Mucosa of stomach (tissue), 1 donor: ENCODE results near the gene KLHDC7B.

ENCODE experiments used
- H3K27me3 ChIP-seq: one replicate; pipeline ENCODE4 v1.7.0; 2013; ENCODE audit warnings: mild to moderate bottlenecking, low read length; ENCODE audit not compliant: control insufficient read depth, insufficient read depth
- H3K36me3 ChIP-seq: one replicate; pipeline ENCODE4 v1.7.0; 2013; ENCODE audit warnings: low read length; ENCODE audit not compliant: control insufficient read depth, insufficient read depth
- H3K4me1 ChIP-seq: one replicate; pipeline ENCODE4 v1.7.0; 2013; ENCODE audit warnings: mild to moderate bottlenecking, low read length; ENCODE audit not compliant: control insufficient read depth, insufficient read depth
- H3K4me3 ChIP-seq: one replicate; pipeline ENCODE4 v1.7.0; 2013; ENCODE audit warnings: low read length
- H3K9ac ChIP-seq: one replicate; pipeline ENCODE4 v1.7.0; 2013; ENCODE audit warnings: mild to moderate bottlenecking, low read length, moderate library complexity
- H3K9me3 ChIP-seq: one replicate; pipeline ENCODE4 v1.7.0; 2013; ENCODE audit warnings: mild to moderate bottlenecking, low read length, moderate library complexity; ENCODE audit not compliant: control insufficient read depth
- donor health status: Pancreatic carcinoma.

Gene KLHDC7B

DNA sequence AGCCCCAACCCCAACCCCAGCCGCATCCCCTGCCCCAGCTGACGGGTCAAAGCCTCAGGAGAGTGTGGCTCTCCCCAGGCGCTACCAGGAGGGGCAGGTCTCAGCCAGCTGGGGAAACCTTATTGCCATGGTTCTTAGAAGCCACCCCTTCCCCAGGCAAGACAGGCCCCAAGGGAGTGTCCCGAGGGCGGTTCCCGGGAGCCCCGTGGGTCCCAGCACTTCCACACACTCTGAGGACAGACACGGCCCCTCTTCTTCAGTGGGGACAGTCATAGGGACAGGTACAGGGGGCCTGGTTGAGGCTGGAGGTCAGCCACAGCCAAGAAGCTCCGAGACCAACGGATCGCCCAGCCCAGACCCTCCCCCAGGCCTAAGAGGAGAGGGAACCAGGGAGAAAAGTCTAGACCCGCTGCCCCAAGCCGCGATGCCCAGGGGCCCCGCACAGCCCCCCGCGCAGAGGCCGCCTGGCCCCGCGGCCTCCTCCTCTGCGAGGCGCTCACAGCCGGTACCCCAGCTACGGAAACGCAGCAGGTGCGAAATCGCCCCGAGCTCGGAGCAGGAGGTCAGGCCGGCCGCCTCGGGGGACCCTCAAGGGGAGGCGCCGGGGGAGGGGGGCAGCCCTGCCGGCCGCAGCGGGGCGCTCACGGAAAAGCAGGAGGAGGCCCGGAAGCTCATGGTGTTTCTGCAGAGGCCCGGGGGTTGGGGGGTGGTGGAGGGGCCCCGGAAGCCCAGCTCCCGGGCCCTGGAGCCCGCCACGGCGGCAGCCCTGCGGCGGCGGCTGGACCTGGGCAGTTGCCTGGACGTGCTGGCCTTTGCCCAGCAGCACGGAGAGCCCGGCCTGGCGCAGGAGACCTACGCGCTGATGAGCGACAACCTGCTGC lies 2.6 kb downstream of the KLHDC7B start:
- peaks cover 24% of the 10 kb centered on the region for H3K4me1 ChIP-seq
- no peaks in the 10 kb centered on the region for H3K9me3 ChIP-seq
- H3K4me3 ChIP-seq: no peak overlapping the region
- no peaks in the 10 kb centered on the region for H3K36me3 ChIP-seq
- peaks cover 45% of the 10 kb centered on the region for H3K27me3 ChIP-seq
- H3K9ac ChIP-seq: no peak overlapping the region

DNA sequence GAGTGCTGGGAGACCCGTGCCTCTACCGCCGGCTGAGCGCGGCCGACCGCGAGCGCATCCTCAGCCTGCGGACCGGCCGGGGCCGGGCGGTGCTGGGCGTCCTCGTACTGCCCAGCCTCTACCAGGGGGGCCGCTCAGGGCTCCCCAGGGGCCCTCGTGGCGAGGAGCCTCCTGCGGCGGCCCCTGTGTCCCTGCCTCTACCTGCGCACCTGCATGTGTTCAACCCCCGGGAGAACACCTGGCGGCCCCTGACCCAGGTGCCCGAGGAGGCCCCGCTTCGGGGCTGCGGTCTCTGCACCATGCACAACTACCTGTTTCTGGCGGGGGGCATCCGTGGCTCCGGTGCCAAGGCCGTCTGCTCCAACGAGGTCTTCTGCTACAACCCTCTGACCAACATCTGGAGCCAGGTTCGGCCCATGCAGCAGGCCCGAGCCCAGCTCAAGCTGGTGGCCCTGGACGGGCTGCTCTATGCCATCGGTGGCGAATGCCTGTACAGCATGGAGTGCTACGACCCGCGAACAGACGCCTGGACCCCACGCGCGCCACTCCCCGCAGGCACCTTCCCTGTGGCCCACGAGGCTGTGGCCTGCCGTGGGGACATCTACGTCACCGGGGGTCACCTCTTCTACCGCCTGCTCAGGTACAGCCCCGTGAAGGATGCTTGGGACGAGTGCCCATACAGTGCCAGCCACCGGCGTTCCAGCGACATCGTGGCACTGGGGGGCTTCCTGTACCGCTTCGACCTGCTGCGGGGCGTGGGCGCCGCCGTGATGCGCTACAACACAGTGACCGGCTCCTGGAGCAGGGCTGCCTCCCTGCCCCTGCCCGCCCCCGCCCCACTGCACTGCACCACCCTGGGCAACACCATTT lies 3.5 kb downstream of the KLHDC7B start:
- Histone ChIP-seq H3K36me3 (no peaks in the 10 kb centered on the region), H3K9me3 (no peaks in the 10 kb centered on the region), H3K27me3 (peaks cover 45% of the 10 kb centered on the region), H3K4me1 (peaks cover 21% of the 10 kb centered on the region), H3K4me3 (no peak overlapping the region), H3K9ac (no peak overlapping the region)

- peaks cover 9% of the 10 kb centered on the region for H3K4me1 ChIP-seq
- H3K9me3 ChIP-seq: no peaks in the 10 kb centered on the region
- H3K36me3 ChIP-seq: no peaks in the 10 kb centered on the region
- H3K4me3 ChIP-seq: no peak overlapping the region
- H3K9ac ChIP-seq: no peak overlapping the region
- H3K27me3 ChIP-seq: peaks cover 41% of the 10 kb centered on the region
Observed at GRCh38 chr22:50550395-50550794, 4.7 kb downstream of the KLHDC7B start.

DNA sequence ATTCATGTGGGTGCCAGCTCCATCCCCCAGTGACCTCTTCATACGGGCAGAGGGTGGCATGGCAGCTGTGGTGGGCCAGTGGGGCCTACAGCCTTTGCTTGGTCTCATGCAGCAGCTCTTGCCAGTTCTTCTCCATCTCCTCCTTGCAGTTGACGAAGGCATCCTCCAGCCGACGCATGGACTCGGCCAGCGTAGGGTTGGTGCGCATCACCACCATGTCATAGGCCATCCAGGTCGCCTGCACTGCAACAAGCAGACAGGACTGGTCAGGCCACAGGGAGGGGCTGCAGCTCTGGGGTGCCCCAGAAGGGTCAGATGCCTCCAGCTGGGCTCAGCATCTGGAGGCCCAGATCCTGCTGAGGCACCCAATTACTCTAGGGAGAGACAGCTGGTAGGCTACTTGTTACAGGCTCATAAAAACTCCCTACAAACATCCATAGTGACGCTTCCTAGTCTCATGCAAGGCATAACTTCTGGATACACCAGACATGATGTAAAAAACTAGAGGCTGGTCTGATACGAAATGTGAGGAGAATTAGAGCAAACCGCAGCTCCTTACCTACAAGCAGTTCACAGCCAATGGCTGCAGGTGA lies 5.6 kb downstream of the KLHDC7B start:
- Histone ChIP-seq H3K4me1 (peaks cover 9% of the 10 kb centered on the region), H3K27me3 (peaks cover 37% of the 10 kb centered on the region), H3K4me3 (no peak overlapping the region), H3K9me3 (no peaks in the 10 kb centered on the region), H3K9ac (no peak overlapping the region), H3K36me3 (no peaks in the 10 kb centered on the region)

DNA sequence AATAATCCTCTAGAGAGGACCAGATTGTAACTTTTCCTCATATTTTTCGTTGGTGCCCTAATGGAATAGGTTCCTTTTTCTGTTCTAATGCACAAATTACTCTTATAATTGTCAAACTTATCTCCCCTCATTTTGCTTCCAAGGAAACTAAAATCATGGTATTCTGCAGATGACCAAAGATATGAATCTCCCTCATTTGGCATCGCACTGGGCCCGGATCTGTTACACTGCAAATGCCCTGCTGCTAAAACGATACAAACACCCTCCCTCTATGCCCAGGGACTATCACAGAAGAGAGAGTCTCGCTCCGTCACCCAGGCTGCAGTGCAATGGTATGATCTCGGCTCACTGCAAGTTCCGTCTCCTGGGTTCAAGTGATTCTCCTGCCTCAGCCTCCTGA lies 7.6 kb downstream of the KLHDC7B start:
- no peak overlapping the region for H3K4me3 ChIP-seq
- H3K4me1 ChIP-seq: peaks cover 6% of the 10 kb centered on the region
- H3K27me3 ChIP-seq: peaks cover 18% of the 10 kb centered on the region
- no peak overlapping the region for H3K9ac ChIP-seq
- H3K36me3 ChIP-seq: no peaks in the 10 kb centered on the region
- H3K9me3 ChIP-seq: no peaks in the 10 kb centered on the region

- Histone ChIP-seq H3K9ac (no peak overlapping the region), H3K4me1 (no peaks in the 10 kb centered on the region), H3K4me3 (no peak overlapping the region), H3K9me3 (no peaks in the 10 kb centered on the region), H3K36me3 (no peaks in the 10 kb centered on the region), H3K27me3 (peaks cover 2% of the 10 kb centered on the region)
Observed at GRCh38 chr22:50556703-50557102, 11.0 kb downstream of the KLHDC7B start.

DNA sequence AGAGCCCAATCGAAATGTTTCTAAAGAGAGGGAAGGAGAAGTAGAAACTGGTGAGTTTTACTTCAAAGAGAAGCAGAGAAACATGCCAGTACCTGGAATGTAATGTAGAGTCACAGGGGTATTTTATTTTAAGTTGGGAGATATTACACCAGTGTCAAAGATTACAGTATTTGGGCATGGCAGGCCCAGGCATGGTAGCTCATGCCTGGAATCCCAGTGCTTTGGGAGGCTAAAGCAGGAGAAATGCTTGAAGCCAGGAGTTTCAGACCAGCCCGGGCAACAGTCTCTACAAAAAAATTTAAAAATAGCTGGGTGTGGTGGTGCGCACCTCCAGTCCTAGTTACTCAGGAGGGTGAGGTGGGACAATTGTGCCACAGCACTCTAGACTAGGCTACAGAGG lies 14.3 kb downstream of the KLHDC7B start:
- Histone ChIP-seq H3K4me1 (peaks cover 17% of the 10 kb centered on the region), H3K36me3 (no peaks in the 10 kb centered on the region), H3K4me3 (no peak overlapping the region), H3K9me3 (no peaks in the 10 kb centered on the region), H3K9ac (no peak overlapping the region), H3K27me3 (peaks cover 2% of the 10 kb centered on the region)

GRCh38 chr22:50561401-50562358 lies 16.0 kb downstream of the KLHDC7B start:
- Histone ChIP-seq H3K9me3 (no peaks in the 10 kb centered on the region), H3K9ac (no peak overlapping the region), H3K36me3 (no peaks in the 10 kb centered on the region), H3K27me3 (peaks cover 2% of the 10 kb centered on the region), H3K4me3 (no peak overlapping the region), H3K4me1 (peaks cover 17% of the 10 kb centered on the region)

GRCh38 chr22:50562523-50563412 lies 17.1 kb downstream of the KLHDC7B start, which contains the start of gene SYCE3:
Gene SYCE3, minus strand, starts transcription at chr22:50562919. Its CDS starts 6,514 bp downstream, at chr22:50556405.
- no peaks in the 10 kb centered on the region for H3K9me3 ChIP-seq
- H3K36me3 ChIP-seq: no peaks in the 10 kb centered on the region
- peaks cover 2% of the 10 kb centered on the region for H3K27me3 ChIP-seq
- peaks cover 18% of the 10 kb centered on the region for H3K4me1 ChIP-seq
- peak within 1 kb of the TSS; percentile 82 for H3K9ac ChIP-seq
- peak within 1 kb of the TSS; percentile 90 for H3K4me3 ChIP-seq

DNA sequence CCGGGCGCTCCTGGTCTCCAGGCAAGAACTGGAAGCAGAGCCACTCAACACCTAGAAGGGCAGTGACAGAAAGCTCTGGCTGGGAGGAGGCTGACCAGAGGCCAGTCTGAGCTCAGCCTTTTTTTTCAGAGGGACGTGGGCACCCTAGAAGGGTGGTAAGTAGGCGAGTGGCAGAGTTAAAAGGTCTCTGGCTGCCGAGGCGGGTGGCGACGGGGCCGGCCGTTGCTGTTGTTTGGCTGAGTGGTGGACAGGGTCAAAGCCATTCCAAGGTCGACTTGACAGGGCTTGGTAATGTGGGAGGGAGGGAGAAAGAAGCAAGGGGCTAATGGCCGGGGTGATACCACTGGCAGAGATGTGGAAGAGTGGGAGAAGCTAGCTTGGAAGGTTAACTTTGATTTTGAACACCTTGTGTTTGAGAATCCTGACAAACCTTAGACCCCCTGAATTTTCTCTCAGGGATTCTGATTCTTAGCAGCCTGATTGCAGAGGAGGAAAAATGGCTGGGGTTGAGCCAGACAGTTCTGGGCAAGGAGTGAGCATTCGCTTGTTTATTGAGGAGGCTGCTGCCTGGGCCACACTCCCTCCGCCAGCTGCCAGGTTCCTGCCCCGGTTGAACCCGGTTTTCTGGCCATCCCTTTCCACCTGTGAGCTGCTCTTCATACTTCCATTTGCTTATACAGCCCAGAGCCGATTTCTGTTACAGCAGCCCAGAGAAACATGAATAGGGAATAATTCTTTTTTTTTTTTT lies 17.9 kb downstream of the KLHDC7B start:
- H3K4me3 ChIP-seq: peak overlapping the region; percentile 90
- no peaks in the 10 kb centered on the region for H3K9me3 ChIP-seq
- H3K4me1 ChIP-seq: peaks cover 26% of the 10 kb centered on the region
- H3K9ac ChIP-seq: peak overlapping the region; percentile 82
- H3K36me3 ChIP-seq: no peaks in the 10 kb centered on the region
- peaks cover 2% of the 10 kb centered on the region for H3K27me3 ChIP-seq
